Measurements from ENCODE around the gene CEBPZ.
A peak's percentile ranks its signal among the peaks of the same experiment; 100 is the strongest.
"Not testable (repeated sequence)": the region's sequence is repeated elsewhere in the genome, so short reads cannot be mapped to it uniquely, and the experiment has no call there.

CEBPZ gene

DNA sequence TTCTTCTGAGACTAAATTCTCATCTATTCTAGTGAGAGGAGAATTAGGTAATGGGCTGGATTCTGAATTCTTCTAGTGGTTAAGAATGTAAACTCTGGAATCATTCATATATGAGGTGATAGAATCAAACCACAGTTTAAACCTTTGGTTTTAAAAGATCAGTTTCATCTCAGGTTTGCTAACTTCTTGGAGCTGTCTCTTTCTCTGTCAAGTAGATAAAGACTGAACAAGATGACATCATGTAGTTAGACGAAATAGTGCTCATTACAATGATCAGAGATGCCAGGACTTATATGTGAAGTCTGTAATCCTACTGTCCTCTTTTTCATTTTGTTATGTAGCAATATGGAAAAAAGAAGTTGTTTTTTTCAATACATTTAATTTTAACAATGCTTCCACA is 30.2 kb downstream of the CEBPZ start:
- TF ChIP-seq EZH2 (optimal IDR thresholded peaks at IDR 0.05; ENCODE audit: low read depth, low read length) (no peak), EZH2phosphoT487 (IDR thresholded peaks at IDR 0.05; ENCODE audit: low read length) (no peak)
- TF ChIP-seq, protein P1, sequence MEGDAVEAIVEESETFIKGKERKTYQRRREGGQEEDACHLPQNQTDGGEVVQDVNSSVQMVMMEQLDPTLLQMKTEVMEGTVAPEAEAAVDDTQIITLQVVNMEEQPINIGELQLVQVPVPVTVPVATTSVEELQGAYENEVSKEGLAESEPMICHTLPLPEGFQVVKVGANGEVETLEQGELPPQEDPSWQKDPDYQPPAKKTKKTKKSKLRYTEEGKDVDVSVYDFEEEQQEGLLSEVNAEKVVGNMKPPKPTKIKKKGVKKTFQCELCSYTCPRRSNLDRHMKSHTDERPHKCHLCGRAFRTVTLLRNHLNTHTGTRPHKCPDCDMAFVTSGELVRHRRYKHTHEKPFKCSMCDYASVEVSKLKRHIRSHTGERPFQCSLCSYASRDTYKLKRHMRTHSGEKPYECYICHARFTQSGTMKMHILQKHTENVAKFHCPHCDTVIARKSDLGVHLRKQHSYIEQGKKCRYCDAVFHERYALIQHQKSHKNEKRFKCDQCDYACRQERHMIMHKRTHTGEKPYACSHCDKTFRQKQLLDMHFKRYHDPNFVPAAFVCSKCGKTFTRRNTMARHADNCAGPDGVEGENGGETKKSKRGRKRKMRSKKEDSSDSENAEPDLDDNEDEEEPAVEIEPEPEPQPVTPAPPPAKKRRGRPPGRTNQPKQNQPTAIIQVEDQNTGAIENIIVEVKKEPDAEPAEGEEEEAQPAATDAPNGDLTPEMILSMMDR (IDR thresholded peaks at IDR 0.05; ENCODE audit: low read length), result no peak
- no peaks in the 10 kb centered on the region for H3K27me3 ChIP-seq (replicated peaks; ENCODE audit: insufficient read depth, low read length)

DNA sequence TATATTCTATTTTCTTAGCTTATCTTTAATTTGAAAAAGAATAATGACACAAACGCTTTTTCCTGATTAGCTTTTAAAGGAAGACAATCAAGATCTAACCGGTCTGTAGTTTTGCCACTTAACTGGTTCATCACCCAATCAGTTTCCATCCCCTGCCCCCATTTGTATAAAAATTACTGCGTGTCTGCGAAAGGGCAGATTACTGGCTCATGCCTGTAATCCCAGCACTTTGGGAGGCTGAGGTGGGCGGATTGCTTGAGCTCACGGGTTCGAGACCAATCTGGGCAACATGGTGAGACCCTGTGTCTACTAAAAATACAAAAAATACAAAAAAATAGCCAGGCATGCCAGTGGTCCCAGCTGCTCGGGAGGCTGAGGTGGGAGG is 32.7 kb downstream of the CEBPZ start:
- Histone ChIP-seq H3K27me3 (replicated peaks; ENCODE audit: insufficient read depth, low read length) (no peaks in the 10 kb centered on the region), H2AFZ (ENCODE audit: low read length) (no peak overlapping the region), H3K9ac (ENCODE audit: low read length) (no peak overlapping the region), H3K79me2 (ENCODE audit: low read length) (peaks cover 55% of the 10 kb centered on the region), H3K9me2 (replicated peaks; ENCODE audit: insufficient read depth, low read length) (no peaks in the 10 kb centered on the region), H3K4me2 (ENCODE audit: low read depth, low read length) (no peak overlapping the region), H3K27ac (ENCODE audit: low read length) (no peak overlapping the region), H4K20me1 (ENCODE audit: insufficient read depth, low read length) (no peaks in the 10 kb centered on the region), H3K9me3 (replicated peaks; ENCODE audit: insufficient read depth, low read length) (no peaks in the 10 kb centered on the region), H3K4me1 (ENCODE audit: low read length) (no peaks in the 10 kb centered on the region; the same call in 1 of the 2 replicates), H3K4me3 (ENCODE audit: low read length) (no peak overlapping the region), H3K36me3 (replicated peaks; ENCODE audit: insufficient read depth, low read length) (peaks cover 9% of the 10 kb centered on the region), H3F3A (ENCODE audit: insufficient read depth, low read length) (no peaks in the 10 kb centered on the region)
- no peak for DNase-seq
- TF ChIP-seq EZH2 (optimal IDR thresholded peaks at IDR 0.05; ENCODE audit: low read depth, low read length) (no peak), EZH2phosphoT487 (IDR thresholded peaks at IDR 0.05; ENCODE audit: low read length) (no peak)
- TF ChIP-seq, protein P1 (IDR thresholded peaks at IDR 0.05; ENCODE audit: low read length), result no peak

More for the DNA sequence above, 30.2 kb downstream of the CEBPZ start:
- H3K27ac ChIP-seq (ENCODE audit: low read length), result no peak overlapping the region
- H3K36me3 ChIP-seq (replicated peaks; ENCODE audit: insufficient read depth, low read length), result peaks cover 23% of the 10 kb centered on the region
- no peaks in the 10 kb centered on the region for H3K9me2 ChIP-seq (replicated peaks; ENCODE audit: insufficient read depth, low read length)
- no peak for DNase-seq
- H3K9ac ChIP-seq (ENCODE audit: low read length), result no peak overlapping the region
- no peak overlapping the region for H2AFZ ChIP-seq (ENCODE audit: low read length)
- no peaks in the 10 kb centered on the region; the same call in 1 of the 2 replicates for H3K4me1 ChIP-seq (ENCODE audit: low read length)
- peaks cover 76% of the 10 kb centered on the region for H3K79me2 ChIP-seq (ENCODE audit: low read length)
- no peaks in the 10 kb centered on the region for H3K9me3 ChIP-seq (replicated peaks; ENCODE audit: insufficient read depth, low read length)
- no peaks in the 10 kb centered on the region for H4K20me1 ChIP-seq (ENCODE audit: insufficient read depth, low read length)
- H3K4me3 ChIP-seq (ENCODE audit: low read length), result no peak overlapping the region
- no peaks in the 10 kb centered on the region for H3F3A ChIP-seq (ENCODE audit: insufficient read depth, low read length)
- H3K4me2 ChIP-seq (ENCODE audit: low read depth, low read length), result no peak overlapping the region

DNA sequence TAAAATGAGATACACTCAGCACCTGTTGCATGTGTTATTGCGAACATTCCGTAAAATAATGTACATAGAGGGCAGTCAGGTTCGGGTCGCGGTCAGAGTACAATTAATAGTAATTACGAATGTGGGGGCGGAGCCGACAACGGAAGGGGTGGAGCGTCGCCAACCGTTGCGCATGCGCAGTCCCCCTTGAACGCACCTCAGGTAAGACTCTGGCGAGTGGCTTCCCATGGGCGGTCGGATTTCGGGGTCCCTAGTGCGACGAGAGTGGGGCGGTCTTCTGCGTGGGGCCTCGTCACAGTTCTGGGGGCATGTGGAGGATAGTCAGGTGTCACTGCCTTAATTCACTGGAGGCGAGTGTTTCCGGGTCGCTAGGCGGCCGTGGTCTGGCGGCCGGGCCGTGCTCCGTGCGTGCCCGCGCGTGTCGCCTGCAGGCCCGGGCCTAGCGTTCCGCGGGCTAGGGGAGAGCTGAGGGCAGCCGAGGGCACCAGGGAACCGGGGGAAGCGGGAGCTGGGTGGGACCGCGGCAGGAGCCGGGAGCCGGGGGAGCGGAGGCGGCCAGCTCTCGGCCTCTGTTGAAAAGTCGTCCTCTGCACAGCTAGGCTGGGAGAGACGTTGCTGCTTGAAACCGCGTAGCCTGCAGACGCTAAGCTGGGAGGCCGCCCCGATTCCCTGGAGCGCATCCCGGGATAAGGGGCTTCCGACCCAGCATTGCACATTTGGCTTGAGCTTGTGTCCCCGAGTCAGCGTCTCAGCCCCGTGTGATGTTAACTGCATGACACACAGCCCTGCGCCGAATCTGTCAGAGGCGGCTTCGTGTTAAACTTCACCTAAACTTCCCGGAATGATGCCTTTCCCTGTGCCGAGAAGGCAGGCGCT is 34.8 kb downstream of the CEBPZ start, which contains the start of gene CEBPZOS:
Gene CEBPZOS, plus strand, starts transcription at position 177 of the 876 bp plus-strand sequence. CDS start 3,209 bp downstream, outside the sequence.
- Histone ChIP-seq H2AFZ (ENCODE audit: low read length) (peak within 1 kb of the TSS; percentile 71), H3K9me3 (replicated peaks; ENCODE audit: insufficient read depth, low read length) (no peaks in the 10 kb centered on the region), H3K9me2 (replicated peaks; ENCODE audit: insufficient read depth, low read length) (no peaks in the 10 kb centered on the region), H3K27ac (ENCODE audit: low read length) (peak within 1 kb of the TSS; percentile 49; the same call in 1 of the 2 replicates), H4K20me1 (ENCODE audit: insufficient read depth, low read length) (no peaks in the 10 kb centered on the region), H3K9ac (ENCODE audit: low read length) (peak within 1 kb of the TSS; percentile 69), H3K4me3 (ENCODE audit: low read length) (peak within 1 kb of the TSS; percentile 77), H3K36me3 (replicated peaks; ENCODE audit: insufficient read depth, low read length) (peaks cover under 1% of the 10 kb centered on the region), H3K4me1 (ENCODE audit: low read length) (no peaks in the 10 kb centered on the region; the same call in 1 of the 2 replicates), H3F3A (ENCODE audit: insufficient read depth, low read length) (no peaks in the 10 kb centered on the region), H3K27me3 (replicated peaks; ENCODE audit: insufficient read depth, low read length) (no peaks in the 10 kb centered on the region), H3K79me2 (ENCODE audit: low read length) (peaks cover 48% of the 10 kb centered on the region), H3K4me2 (ENCODE audit: low read depth, low read length) (peak within 1 kb of the TSS; percentile 78)
- TF ChIP-seq EZH2 (optimal IDR thresholded peaks at IDR 0.05; ENCODE audit: low read depth, low read length) (no peak), EZH2phosphoT487 (IDR thresholded peaks at IDR 0.05; ENCODE audit: low read length) (no peak)
- TF ChIP-seq, protein P1 (IDR thresholded peaks at IDR 0.05; ENCODE audit: low read length), result no peak
- peak; percentile 84 for DNase-seq

DNA sequence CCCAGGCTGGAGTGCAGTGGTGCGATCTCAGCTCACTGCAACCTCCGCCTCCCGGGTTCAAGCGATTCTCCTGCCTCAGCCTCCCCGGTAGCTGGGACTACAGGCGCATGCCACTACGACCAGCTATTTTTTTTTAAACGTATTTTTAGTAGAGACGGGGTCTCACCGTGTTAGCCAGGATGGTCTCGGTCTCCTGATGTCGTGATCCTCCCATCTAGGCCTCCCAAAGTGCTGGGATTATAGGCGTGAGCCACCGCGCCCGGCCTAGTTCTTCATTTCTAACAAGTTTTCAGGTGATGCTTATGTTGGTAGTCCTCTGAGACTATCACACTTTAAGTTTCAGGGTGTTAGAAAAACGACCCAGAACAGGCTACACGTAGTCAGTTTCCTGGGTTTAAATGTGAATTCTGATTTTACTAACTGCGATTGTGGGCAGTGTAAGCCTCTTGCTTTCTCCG is 35.5 kb downstream of the CEBPZ start:
- not testable (repeated sequence) for H3K9me3 ChIP-seq (replicated peaks; ENCODE audit: insufficient read depth, low read length); H3K4me1 ChIP-seq (ENCODE audit: low read length); H3K27me3 ChIP-seq (replicated peaks; ENCODE audit: insufficient read depth, low read length); H3K9me2 ChIP-seq (replicated peaks; ENCODE audit: insufficient read depth, low read length); H3K36me3 ChIP-seq (replicated peaks; ENCODE audit: insufficient read depth, low read length); H4K20me1 ChIP-seq (ENCODE audit: insufficient read depth, low read length); H3K27ac ChIP-seq (ENCODE audit: low read length); H3F3A ChIP-seq (ENCODE audit: insufficient read depth, low read length); DNase-seq
- peak overlapping the region; percentile 77 for H3K4me3 ChIP-seq (ENCODE audit: low read length)
- H2AFZ ChIP-seq (ENCODE audit: low read length), result peak overlapping the region; percentile 71
- peak overlapping the region; percentile 78 for H3K4me2 ChIP-seq (ENCODE audit: low read depth, low read length)
- H3K79me2 ChIP-seq (ENCODE audit: low read length), result peaks cover 43% of the 10 kb centered on the region
- peak overlapping the region; percentile 69; the same call in 1 of the 2 replicates for H3K9ac ChIP-seq (ENCODE audit: low read length)
